Mucosa of descending colon (tissue), 3 donors: ENCODE results near the gene SLC43A2. TPM values are rescaled to one million over a fixed set of nuclear protein-coding genes. Genes with fewer than 3 reads are reported as not detected.
"Not testable (repeated sequence)": the region's sequence is repeated elsewhere in the genome, so short reads cannot be mapped to it uniquely, and the experiment has no call there.

Experiments used
- ATAC-seq: fragments of 200-7000 bp; cut with Tn5 transposase; one replicate; pipeline ENCODE4 v1.9.1; 2020; ENCODE audit warnings: mild to moderate bottlenecking, moderate library complexity
- DNase-seq, 3 donors: peaks; one replicate each; pipeline ENCODE4 v3.0.0-alpha.2; 2020
- H3K36me3 ChIP-seq: fragments of 200-600 bp; one replicate; pipeline ENCODE4 v1.8.0; 2021; ENCODE audit warnings: low read depth, mild to moderate bottlenecking
- H3K4me1 ChIP-seq: fragments of 200-600 bp; one replicate; pipeline ENCODE4 v1.8.0; 2021; ENCODE audit warnings: low read depth, mild to moderate bottlenecking
- H3K4me3 ChIP-seq: fragments of 200-600 bp; one replicate; pipeline ENCODE4 v1.8.0; 2021; ENCODE audit warnings: mild to moderate bottlenecking
- H3K9me3 ChIP-seq: fragments of 200-600 bp; one replicate; pipeline ENCODE4 v1.8.0; 2021; ENCODE audit warnings: mild to moderate bottlenecking
- CTCF ChIP-seq: fragments of 200-600 bp; IDR thresholded peaks from one replicate; pipeline ENCODE4 v1.8.0; 2022; ENCODE audit warnings: antibody characterized with exemption, mild to moderate bottlenecking
- intact Hi-C, 2 donors: fragments of 100-400 bp; cut with DNase I in 1 of 2; cut with micrococcal nuclease in 1 of 2; formaldehyde crosslinking; loops; one replicate each; pipeline versions ENCODE4 v1.11.0 to v1.11.1; 2022; cut with DNase I, micrococcal nuclease
- total RNA-seq, 3 donors: library from RNA; stranded (reverse); fragmentation: NEBNext Ultra II Directional in 2 of 3; extraction: Animal tissue kit (Norgen Biotek cat#: 25700) in 2 of 3; gene quantifications; one replicate each; pipeline versions ENCODE4 v1.2.1 to v1.2.4, GENCODE V29; 2021 to 2023
- donor health status: DM: no; HTN: no; CAD: no; lungs with moderate emphysema.
- donor health status: DM: no; HTN: no; CAD: no.
- donor health status: DM: no; HTN: yes; CAD: no.

SLC43A2 gene
- total RNA-seq, 3 donors from 2014 or later, result 12.7 to 30.8 (median 23.7) TPM

- Histone ChIP-seq H3K4me1 (peaks cover 13% of the 10 kb centered on the region), H3K9me3 (no peaks in the 10 kb centered on the region), H3K4me3 (no peak overlapping the region), H3K36me3 (no peaks in the 10 kb centered on the region)
- TF ChIP-seq CTCF, result no peak
- intact Hi-C loops, result no loop called here
- ATAC-seq (no peak), DNase-seq (no peak)
Observed at GRCh38 chr17:1565877-1566276, 62.8 kb downstream of the SLC43A2 start.

- intact Hi-C loops, result no loop called here
- Histone ChIP-seq H3K4me3 (no peak overlapping the region), H3K9me3 (no peaks in the 10 kb centered on the region), H3K4me1 (peaks cover 25% of the 10 kb centered on the region), H3K36me3 (no peaks in the 10 kb centered on the region)
- ATAC-seq (no peak), DNase-seq (peak in 1 of 3 donors; percentile 60)
- TF ChIP-seq CTCF, result no peak
Observed at GRCh38 chr17:1563786-1564613, 64.6 kb downstream of the SLC43A2 start.

GRCh38 chr17:1563471-1563785 lies 65.2 kb downstream of the SLC43A2 start:
- peaks cover 27% of the 10 kb centered on the region for H3K4me1 ChIP-seq
- ATAC-seq, H3K9me3 ChIP-seq, H3K4me3 ChIP-seq, DNase-seq, intact Hi-C loops, H3K36me3 ChIP-seq: not testable (repeated sequence)

- intact Hi-C loops, result no loop called here
- Histone ChIP-seq H3K36me3 (no peaks in the 10 kb centered on the region), H3K4me3 (peak overlapping the region; percentile 90), H3K4me1 (peaks cover 34% of the 10 kb centered on the region), H3K9me3 (no peaks in the 10 kb centered on the region)
- ATAC-seq (peak; percentile 28), DNase-seq (peak in 1 of 3 donors; percentile 74)
- no peak for TF ChIP-seq CTCF
Observed at GRCh38 chr17:1562176-1562643, 66.4 kb downstream of the SLC43A2 start.

- no peak for TF ChIP-seq CTCF
- ATAC-seq (peak; percentile 35), DNase-seq (peak in 2 of 3 donors; percentile 59 to 60)
- Histone ChIP-seq H3K36me3 (no peaks in the 10 kb centered on the region), H3K9me3 (no peaks in the 10 kb centered on the region), H3K4me1 (peaks cover 36% of the 10 kb centered on the region), H3K4me3 (peak overlapping the region; percentile 90)
- intact Hi-C loops, result no loop called here
Observed at GRCh38 chr17:1561420-1562175, 67.0 kb downstream of the SLC43A2 start.

- Histone ChIP-seq H3K4me3 (no peak overlapping the region), H3K9me3 (no peaks in the 10 kb centered on the region), H3K36me3 (no peaks in the 10 kb centered on the region), H3K4me1 (peaks cover 36% of the 10 kb centered on the region)
- intact Hi-C loops, result no loop called here
- DNase-seq, result peak in 1 of 3 donors; percentile 48
- TF ChIP-seq CTCF, result no peak
- no peak for ATAC-seq
Observed at GRCh38 chr17:1560858-1561355, 67.7 kb downstream of the SLC43A2 start.
